HUES6 (cell line): ENCODE measurements around the gene PRELID2.
A peak's percentile ranks its signal among the peaks of the same experiment; 100 is the strongest.
"Not testable (repeated sequence)": the region's sequence is repeated elsewhere in the genome, so short reads cannot be mapped to it uniquely, and the experiment has no call there.

ENCODE experiments used
- H3K27ac ChIP-seq: 2 replicates; pipeline ENCODE4 v1.7.0; 2013; ENCODE audit warnings: low read depth, mild to moderate bottlenecking, low read length, inconsistent platforms
- H3K27me3 ChIP-seq: 2 replicates; pipeline ENCODE4 v1.6.1; 2013; ENCODE audit warnings: low read length; ENCODE audit not compliant: control insufficient read depth, insufficient read depth
- H3K36me3 ChIP-seq: 2 replicates; pipeline ENCODE4 v1.6.1; 2013; ENCODE audit warnings: low read length; ENCODE audit not compliant: control insufficient read depth, insufficient read depth
- H3K4me1 ChIP-seq: 2 replicates; pipeline ENCODE4 v1.6.1; 2013; ENCODE audit warnings: low read length; ENCODE audit not compliant: control insufficient read depth, insufficient read depth
- H3K4me3 ChIP-seq: 2 replicates; pipeline ENCODE4 v1.5.1; 2013; ENCODE audit warnings: low read depth, low read length
- H3K9ac ChIP-seq: one replicate; pipeline ENCODE4 v1.6.1; 2013; ENCODE audit warnings: mild to moderate bottlenecking, low read length
- H3K9me3 ChIP-seq: 2 replicates; pipeline ENCODE4 v1.6.1; 2013; ENCODE audit warnings: low read depth, low read length; ENCODE audit not compliant: control insufficient read depth, insufficient read depth

The PRELID2 gene

GRCh38 chr5:145838276-145838675, 3.1 kb upstream of the PRELID2 start:
- no peaks in the 10 kb centered on the region for H3K36me3 ChIP-seq
- no peaks in the 10 kb centered on the region for H3K9me3 ChIP-seq
- no peak overlapping the region for H3K27ac ChIP-seq
- H3K27me3 ChIP-seq = peaks cover 22% of the 10 kb centered on the region
- H3K4me3 ChIP-seq = no peak overlapping the region
- no peak overlapping the region for H3K9ac ChIP-seq
- H3K4me1 ChIP-seq = peaks cover 6% of the 10 kb centered on the region; the same call in 1 of the 2 replicates

GRCh38 chr5:145836241-145836640, 1.1 kb upstream of the PRELID2 start:
- H3K27me3 ChIP-seq = peaks cover 22% of the 10 kb centered on the region
- H3K36me3 ChIP-seq, H3K9me3 ChIP-seq, H3K9ac ChIP-seq, H3K4me1 ChIP-seq, H3K27ac ChIP-seq, H3K4me3 ChIP-seq: not testable (repeated sequence)

- H3K9me3 ChIP-seq = no peaks in the 10 kb centered on the region
- peak overlapping the region; percentile 72 for H3K4me3 ChIP-seq
- H3K36me3 ChIP-seq = no peaks in the 10 kb centered on the region
- H3K27ac ChIP-seq = no peak overlapping the region
- peaks cover 6% of the 10 kb centered on the region; the same call in 1 of the 2 replicates for H3K4me1 ChIP-seq
- peaks cover 22% of the 10 kb centered on the region for H3K27me3 ChIP-seq
- no peak overlapping the region for H3K9ac ChIP-seq
Observed at GRCh38 chr5:145835848-145836239, 702 bp upstream of the PRELID2 start.

- Histone ChIP-seq H3K4me1 (peaks cover 6% of the 10 kb centered on the region; the same call in 1 of the 2 replicates), H3K27me3 (peaks cover 22% of the 10 kb centered on the region), H3K9me3 (no peaks in the 10 kb centered on the region), H3K36me3 (no peaks in the 10 kb centered on the region), H3K27ac (no peak overlapping the region), H3K4me3 (peak overlapping the region; percentile 72), H3K9ac (no peak overlapping the region)
Observed at GRCh38 chr5:145834554-145834916, 607 bp downstream of the PRELID2 start.

- H3K4me3 ChIP-seq = no peak overlapping the region
- no peak overlapping the region for H3K27ac ChIP-seq
- H3K9ac ChIP-seq = no peak overlapping the region
- no peaks in the 10 kb centered on the region for H3K36me3 ChIP-seq
- H3K27me3 ChIP-seq = peaks cover 22% of the 10 kb centered on the region
- H3K4me1 ChIP-seq = peaks cover 6% of the 10 kb centered on the region; the same call in 1 of the 2 replicates
- no peaks in the 10 kb centered on the region for H3K9me3 ChIP-seq
Observed at GRCh38 chr5:145833631-145834200, 1.4 kb downstream of the PRELID2 start.

GRCh38 chr5:145830594-145830993, 4.5 kb downstream of the PRELID2 start:
- Histone ChIP-seq H3K4me3 (no peak overlapping the region), H3K9ac (no peak overlapping the region), H3K27ac (no peak overlapping the region), H3K36me3 (no peaks in the 10 kb centered on the region), H3K4me1 (peaks cover 1% of the 10 kb centered on the region; the same call in 1 of the 2 replicates), H3K9me3 (no peaks in the 10 kb centered on the region), H3K27me3 (peaks cover 16% of the 10 kb centered on the region)

- Histone ChIP-seq H3K4me1 (no peaks in the 10 kb centered on the region), H3K4me3 (no peak overlapping the region), H3K36me3 (no peaks in the 10 kb centered on the region), H3K27me3 (peaks cover 10% of the 10 kb centered on the region), H3K27ac (no peak overlapping the region), H3K9ac (no peak overlapping the region), H3K9me3 (no peaks in the 10 kb centered on the region)
Observed at GRCh38 chr5:145829708-145830361, 5.3 kb downstream of the PRELID2 start.

GRCh38 chr5:145826895-145827674, 8.1 kb downstream of the PRELID2 start:
- H3K4me3 ChIP-seq = no peak overlapping the region
- no peaks in the 10 kb centered on the region for H3K9me3 ChIP-seq
- no peaks in the 10 kb centered on the region for H3K4me1 ChIP-seq
- H3K36me3 ChIP-seq = no peaks in the 10 kb centered on the region
- H3K27ac ChIP-seq = no peak overlapping the region
- H3K9ac ChIP-seq = no peak overlapping the region
- no peaks in the 10 kb centered on the region for H3K27me3 ChIP-seq

- Histone ChIP-seq H3K27me3 (no peaks in the 10 kb centered on the region), H3K4me3 (no peak overlapping the region), H3K9me3 (no peaks in the 10 kb centered on the region), H3K27ac (no peak overlapping the region), H3K36me3 (no peaks in the 10 kb centered on the region), H3K9ac (no peak overlapping the region), H3K4me1 (no peaks in the 10 kb centered on the region)
Observed at GRCh38 chr5:145825751-145826180, 9.4 kb downstream of the PRELID2 start.

- no peak overlapping the region for H3K27ac ChIP-seq
- H3K9me3 ChIP-seq = no peaks in the 10 kb centered on the region
- H3K4me1 ChIP-seq = no peaks in the 10 kb centered on the region
- H3K4me3 ChIP-seq = no peak overlapping the region
- H3K27me3 ChIP-seq = no peaks in the 10 kb centered on the region
- H3K9ac ChIP-seq = no peak overlapping the region
- H3K36me3 ChIP-seq = no peaks in the 10 kb centered on the region
Observed at GRCh38 chr5:145824040-145824439, 11.1 kb downstream of the PRELID2 start.

- Histone ChIP-seq H3K36me3 (no peaks in the 10 kb centered on the region), H3K27me3 (no peaks in the 10 kb centered on the region), H3K4me1 (no peaks in the 10 kb centered on the region), H3K4me3 (no peak overlapping the region), H3K27ac (no peak overlapping the region), H3K9ac (no peak overlapping the region), H3K9me3 (no peaks in the 10 kb centered on the region)
Observed at GRCh38 chr5:145818604-145819003, 16.5 kb downstream of the PRELID2 start.
